ENCODE measurements around the gene ADAMTS3. TPM values are rescaled to one million over a fixed set of nuclear protein-coding genes. Genes with fewer than 3 reads are reported as not detected.

Gene ADAMTS3
- total RNA-seq, 2 experiments from 2014 or later: not detected

GRCh38 chr4:72604324-72604723 is 35.3 kb upstream of the ADAMTS3 start:
- DNase-seq (ENCODE audit: low spot score): no peak
- H3K4me3 ChIP-seq (ENCODE audit: low read depth, low read length, poor library complexity, severe bottlenecking): no peak overlapping the region
- no peaks in the 10 kb centered on the region for H4K20me1 ChIP-seq (ENCODE audit: insufficient read depth, low read length)
- H3K9me2 ChIP-seq (ENCODE audit: insufficient read depth, low read length): no peaks in the 10 kb centered on the region
- H3K36me3 ChIP-seq (ENCODE audit: insufficient read depth, low read length): no peaks in the 10 kb centered on the region
- H3K27ac ChIP-seq (ENCODE audit: low read depth, low read length, poor library complexity, severe bottlenecking): no peak overlapping the region
- BruUV-seq (replicated peaks): no TSS peak
- POLR2A ChIA-PET: no interaction called here
- no peaks in the 10 kb centered on the region for H3K4me1 ChIP-seq (ENCODE audit: insufficient read depth, low read length, poor library complexity, severe bottlenecking)
- CTCF ChIA-PET (ENCODE audit: unreplicated experiment): no interaction called here
- intact Hi-C loops (cut with micrococcal nuclease; ENCODE audit: unreplicated experiment): no loop called here
- no peak overlapping the region for H3K4me2 ChIP-seq (ENCODE audit: low read length)
- H3K9me3 ChIP-seq (ENCODE audit: low read length): no peaks in the 10 kb centered on the region
- no peaks in the 10 kb centered on the region for H3K79me2 ChIP-seq (ENCODE audit: insufficient read depth, low read depth, low read length)
- TF ChIP-seq CTCF (conservative IDR thresholded peaks at IDR 0.05; ENCODE audit: low read length) (no peak), EZH2phosphoT487 (IDR thresholded peaks at IDR 0.05; ENCODE audit: borderline replicate concordance, low read depth, low read length) (no peak)
- no peak overlapping the region for H2AFZ ChIP-seq (ENCODE audit: low read length)

GRCh38 chr4:72602396-72603376 is 33.7 kb upstream of the ADAMTS3 start:
- no peaks in the 10 kb centered on the region for H3K9me2 ChIP-seq (ENCODE audit: insufficient read depth, low read length)
- no peaks in the 10 kb centered on the region for H3K4me1 ChIP-seq (ENCODE audit: insufficient read depth, low read length, poor library complexity, severe bottlenecking)
- no peak overlapping the region for H3K4me2 ChIP-seq (ENCODE audit: low read length)
- no TSS peak for BruUV-seq (replicated peaks)
- no peaks in the 10 kb centered on the region for H3K79me2 ChIP-seq (ENCODE audit: insufficient read depth, low read depth, low read length)
- no peak overlapping the region for H3K4me3 ChIP-seq (ENCODE audit: low read depth, low read length, poor library complexity, severe bottlenecking)
- ChIA-PET POLR2A (interaction anchor here (0.7 kb wide), 1 partner anchor 367 kb away, joined by 3 read pairs; no protein-coding TSS in a partner anchor), CTCF (ENCODE audit: unreplicated experiment) (no interaction called here)
- H2AFZ ChIP-seq (ENCODE audit: low read length): no peak overlapping the region
- no peak for DNase-seq (ENCODE audit: low spot score)
- H3K9me3 ChIP-seq (ENCODE audit: low read length): no peaks in the 10 kb centered on the region
- no peaks in the 10 kb centered on the region for H3K36me3 ChIP-seq (ENCODE audit: insufficient read depth, low read length)
- no peak overlapping the region for H3K27ac ChIP-seq (ENCODE audit: low read depth, low read length, poor library complexity, severe bottlenecking)
- intact Hi-C loops (cut with micrococcal nuclease; ENCODE audit: unreplicated experiment): no loop called here
- no peak for TF ChIP-seq CTCF (conservative IDR thresholded peaks at IDR 0.05; ENCODE audit: low read length)
- no peak for TF ChIP-seq EZH2phosphoT487 (IDR thresholded peaks at IDR 0.05; ENCODE audit: borderline replicate concordance, low read depth, low read length)
- H4K20me1 ChIP-seq (ENCODE audit: insufficient read depth, low read length): no peaks in the 10 kb centered on the region

Data from OCI-LY7 (cell line).